Parathyroid adenoma (tissue), 2 donors: ENCODE data around the gene RSBN1L.
A peak's percentile ranks its signal among the peaks of the same experiment; 100 is the strongest.

ENCODE experiments used
- H2AFZ ChIP-seq: fragments of 300-600 bp; sonication (generic); one replicate; pipeline ENCODE4 v1.7.0; 2017; ENCODE audit warnings: antibody characterized with exemption, mild to moderate bottlenecking
- H3K27ac ChIP-seq: fragments of 300-600 bp; sonication (generic); one replicate; pipeline ENCODE4 v1.7.0; 2017
- H3K27me3 ChIP-seq: fragments of 300-600 bp; sonication (generic); one replicate; pipeline ENCODE4 v1.7.0; 2017; ENCODE audit warnings: low read length; ENCODE audit not compliant: control insufficient read depth, insufficient read depth
- H3K36me3 ChIP-seq: fragments of 300-600 bp; sonication (generic); one replicate; pipeline ENCODE4 v1.7.0; 2017; ENCODE audit warnings: low read length; ENCODE audit not compliant: control insufficient read depth, insufficient read depth
- H3K4me1 ChIP-seq: fragments of 300-600 bp; sonication (generic); one replicate; pipeline ENCODE4 v1.7.0; 2017; ENCODE audit warnings: control low read depth
- H3K4me2 ChIP-seq: fragments of 300-600 bp; sonication (generic); one replicate; pipeline ENCODE4 v1.7.0; 2017; ENCODE audit warnings: low read length
- H3K4me3 ChIP-seq: fragments of 300-600 bp; sonication (generic); one replicate; pipeline ENCODE4 v1.7.0; 2017; ENCODE audit warnings: low read depth, low read length
- H3K79me2 ChIP-seq: fragments of 300-600 bp; sonication (generic); one replicate; pipeline ENCODE4 v1.7.0; 2017; ENCODE audit warnings: control low read depth
- H3K9ac ChIP-seq: fragments of 300-600 bp; sonication (generic); one replicate; pipeline ENCODE4 v1.7.0; 2017; ENCODE audit warnings: mild to moderate bottlenecking
- H3K9me3 ChIP-seq: fragments of 300-600 bp; sonication (generic); one replicate; pipeline ENCODE4 v1.7.0; 2017; ENCODE audit warnings: low read length; ENCODE audit not compliant: control insufficient read depth
- TF ChIP-seq, protein P1 (sequence below): fragments of 300-600 bp; sonication (generic); IDR thresholded peaks from one replicate; pipeline ENCODE4 v1.7.0; 2017; ENCODE audit warnings: antibody characterized with exemption, mild to moderate bottlenecking
- donor health status: primary hyperparathyroidism.

RSBN1L gene

DNA sequence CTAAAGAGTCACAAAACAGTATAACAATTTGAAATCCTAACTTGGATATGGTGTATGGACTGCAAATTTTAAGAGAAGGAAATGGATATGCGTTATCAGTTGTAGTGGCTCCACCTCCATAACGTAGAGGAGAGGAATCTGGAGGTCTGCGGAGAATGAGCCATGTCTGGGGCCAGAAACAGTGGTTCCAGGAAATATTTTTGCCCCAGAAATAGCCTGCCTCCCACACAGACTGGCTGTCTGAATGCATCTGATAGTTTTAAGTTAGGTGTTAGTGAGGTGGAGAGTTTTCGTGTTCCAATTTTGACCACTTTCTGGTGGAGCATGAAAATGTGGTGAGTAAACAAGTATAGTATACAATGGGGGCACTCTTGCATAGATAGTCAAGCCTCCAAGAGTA lies 103.9 kb downstream of the RSBN1L start:
- Histone ChIP-seq H2AFZ (peak overlapping the region; percentile 82), H3K4me2 (peak overlapping the region; percentile 88), H3K9me3 (no peaks in the 10 kb centered on the region), H3K27ac (no peak overlapping the region), H3K36me3 (no peaks in the 10 kb centered on the region), H3K4me3 (peak overlapping the region; percentile 96), H3K9ac (no peak overlapping the region), H3K79me2 (peaks cover 16% of the 10 kb centered on the region), H3K4me1 (peaks cover 5% of the 10 kb centered on the region), H3K27me3 (no peaks in the 10 kb centered on the region)
- TF ChIP-seq, protein P1, sequence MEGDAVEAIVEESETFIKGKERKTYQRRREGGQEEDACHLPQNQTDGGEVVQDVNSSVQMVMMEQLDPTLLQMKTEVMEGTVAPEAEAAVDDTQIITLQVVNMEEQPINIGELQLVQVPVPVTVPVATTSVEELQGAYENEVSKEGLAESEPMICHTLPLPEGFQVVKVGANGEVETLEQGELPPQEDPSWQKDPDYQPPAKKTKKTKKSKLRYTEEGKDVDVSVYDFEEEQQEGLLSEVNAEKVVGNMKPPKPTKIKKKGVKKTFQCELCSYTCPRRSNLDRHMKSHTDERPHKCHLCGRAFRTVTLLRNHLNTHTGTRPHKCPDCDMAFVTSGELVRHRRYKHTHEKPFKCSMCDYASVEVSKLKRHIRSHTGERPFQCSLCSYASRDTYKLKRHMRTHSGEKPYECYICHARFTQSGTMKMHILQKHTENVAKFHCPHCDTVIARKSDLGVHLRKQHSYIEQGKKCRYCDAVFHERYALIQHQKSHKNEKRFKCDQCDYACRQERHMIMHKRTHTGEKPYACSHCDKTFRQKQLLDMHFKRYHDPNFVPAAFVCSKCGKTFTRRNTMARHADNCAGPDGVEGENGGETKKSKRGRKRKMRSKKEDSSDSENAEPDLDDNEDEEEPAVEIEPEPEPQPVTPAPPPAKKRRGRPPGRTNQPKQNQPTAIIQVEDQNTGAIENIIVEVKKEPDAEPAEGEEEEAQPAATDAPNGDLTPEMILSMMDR, result no peak

GRCh38 chr7:77800730-77801129 lies 104.5 kb downstream of the RSBN1L start:
- H3K4me2 ChIP-seq, result no peak overlapping the region
- no peak overlapping the region for H2AFZ ChIP-seq
- H3K27me3 ChIP-seq, result no peaks in the 10 kb centered on the region
- H3K27ac ChIP-seq, result no peak overlapping the region
- peaks cover 16% of the 10 kb centered on the region for H3K79me2 ChIP-seq
- peaks cover 5% of the 10 kb centered on the region for H3K4me1 ChIP-seq
- no peak overlapping the region for H3K9ac ChIP-seq
- H3K4me3 ChIP-seq, result no peak overlapping the region
- TF ChIP-seq, protein P1, result no peak
- H3K9me3 ChIP-seq, result no peaks in the 10 kb centered on the region
- no peaks in the 10 kb centered on the region for H3K36me3 ChIP-seq

DNA sequence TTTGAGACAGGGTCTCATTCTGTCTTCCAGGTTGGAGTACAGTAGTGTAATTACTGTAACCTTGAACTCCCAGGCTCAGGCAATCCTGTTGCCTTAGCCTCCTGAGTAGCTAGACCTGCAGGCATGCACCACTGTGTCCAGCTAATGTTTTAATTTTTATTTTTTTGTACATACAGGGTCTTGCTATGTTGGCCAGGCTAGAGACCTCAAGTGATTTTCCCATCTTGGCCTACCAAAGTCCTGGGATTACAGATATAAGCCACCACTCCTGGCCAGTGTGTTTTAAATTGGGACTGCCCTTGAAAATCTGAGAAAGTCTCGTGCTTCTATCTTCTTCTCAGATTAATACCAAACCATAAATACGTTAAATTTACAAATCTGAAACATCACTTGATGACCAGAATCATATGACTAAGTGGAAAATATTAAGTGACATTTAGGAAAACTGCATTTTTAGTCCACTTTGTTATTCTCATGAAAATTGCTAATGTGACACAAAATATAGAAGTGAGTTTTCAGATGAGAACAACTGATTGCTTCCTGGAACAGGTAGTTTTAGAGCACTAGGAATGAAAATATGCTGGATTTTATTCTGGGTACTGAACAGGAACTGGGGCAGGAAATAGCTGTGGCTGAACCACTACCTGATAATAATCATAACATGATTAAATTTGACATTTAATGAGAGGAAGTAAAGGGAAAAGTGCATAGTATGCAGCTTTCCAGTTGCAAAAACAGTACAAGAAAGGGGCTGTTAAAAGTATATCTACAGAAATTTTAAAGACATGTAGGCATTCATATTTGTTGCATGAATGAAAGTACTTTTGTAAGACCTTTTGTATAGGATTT lies 106.5 kb downstream of the RSBN1L start:
- H3K4me1 ChIP-seq, result peaks cover 5% of the 10 kb centered on the region
- no peak overlapping the region for H2AFZ ChIP-seq
- no peaks in the 10 kb centered on the region for H3K27me3 ChIP-seq
- H3K36me3 ChIP-seq, result no peaks in the 10 kb centered on the region
- H3K27ac ChIP-seq, result no peak overlapping the region
- H3K79me2 ChIP-seq, result peaks cover 23% of the 10 kb centered on the region
- peaks cover 6% of the 10 kb centered on the region for H3K9me3 ChIP-seq
- H3K9ac ChIP-seq, result no peak overlapping the region
- TF ChIP-seq, protein P1, result no peak
- H3K4me2 ChIP-seq, result no peak overlapping the region
- no peak overlapping the region for H3K4me3 ChIP-seq

GRCh38 chr7:77806425-77806824 lies 110.2 kb downstream of the RSBN1L start:
- Histone ChIP-seq H3K27me3 (no peaks in the 10 kb centered on the region), H3K27ac (no peak overlapping the region), H3K36me3 (no peaks in the 10 kb centered on the region), H3K9me3 (peaks cover 6% of the 10 kb centered on the region), H3K9ac (no peak overlapping the region), H2AFZ (no peak overlapping the region), H3K4me1 (no peaks in the 10 kb centered on the region), H3K79me2 (peaks cover 38% of the 10 kb centered on the region), H3K4me3 (no peak overlapping the region), H3K4me2 (no peak overlapping the region)
- TF ChIP-seq, protein P1, result no peak

GRCh38 chr7:77808517-77808916 lies 112.3 kb downstream of the RSBN1L start:
- no peak overlapping the region for H3K27ac ChIP-seq
- H3K27me3 ChIP-seq, result no peaks in the 10 kb centered on the region
- H3K4me1 ChIP-seq, result peaks cover 5% of the 10 kb centered on the region
- H3K4me3 ChIP-seq, result no peak overlapping the region
- no peak overlapping the region for H3K4me2 ChIP-seq
- H3K9me3 ChIP-seq, result peaks cover 6% of the 10 kb centered on the region
- peaks cover 44% of the 10 kb centered on the region for H3K79me2 ChIP-seq
- TF ChIP-seq, protein P1, result no peak
- no peaks in the 10 kb centered on the region for H3K36me3 ChIP-seq
- no peak overlapping the region for H2AFZ ChIP-seq
- H3K9ac ChIP-seq, result no peak overlapping the region
